Neuronal stem cell (in vitro differentiated cells): ENCODE data around the gene CCDC85C.
A peak's percentile ranks its signal among the peaks of the same experiment; 100 is the strongest.

Source experiments
- DNase-seq: peaks from one replicate; pipeline ENCODE4 v3.0.0-alpha.2; 2013; ENCODE audit warnings: low spot score
- H2AFZ ChIP-seq: one replicate; pipeline ENCODE4 v1.6.1; 2013; ENCODE audit warnings: mild to moderate bottlenecking, low read length, inconsistent platforms
- H2AK5ac ChIP-seq: 2 replicates; pipeline ENCODE4 v1.6.1; 2013; ENCODE audit warnings: low read depth, mild to moderate bottlenecking, inconsistent platforms, low read length, moderate library complexity, mixed read lengths
- H2BK120ac ChIP-seq: 2 replicates; pipeline ENCODE4 v1.6.1; 2013; ENCODE audit warnings: low read depth, mild to moderate bottlenecking, inconsistent platforms, low read length, moderate library complexity, mixed read lengths
- H2BK12ac ChIP-seq: one replicate; pipeline ENCODE4 v1.6.1; 2013; ENCODE audit warnings: low read length, inconsistent platforms
- H2BK15ac ChIP-seq: 2 replicates; pipeline ENCODE4 v1.6.1; 2013; ENCODE audit warnings: mild to moderate bottlenecking, low read length, inconsistent platforms, mixed read lengths
- H2BK5ac ChIP-seq: one replicate; pipeline ENCODE4 v1.6.1; 2013; ENCODE audit warnings: inconsistent platforms, mild to moderate bottlenecking, low read length, moderate library complexity
- H3K14ac ChIP-seq: one replicate; pipeline ENCODE4 v1.6.1; 2013; ENCODE audit warnings: low read length, inconsistent platforms
- H3K18ac ChIP-seq: 2 replicates; pipeline ENCODE4 v1.6.1; 2013; ENCODE audit warnings: low read length, inconsistent platforms
- H3K23ac ChIP-seq: 2 replicates; pipeline ENCODE4 v1.6.1; 2013; ENCODE audit warnings: low read depth, mild to moderate bottlenecking, mixed read lengths, low read length, inconsistent platforms; ENCODE audit not compliant: poor library complexity
- H3K27ac ChIP-seq: replicated peaks from 3 replicates; pipeline ENCODE4 v1.5.1; 2013; ENCODE audit warnings: low read length, inconsistent platforms
- H3K27me3 ChIP-seq, 3 experiments: 2 replicates each; pipeline ENCODE4 v1.6.1; 2013; ENCODE audit warnings: low read length in 3 of 3, mild to moderate bottlenecking in 2 of 3, inconsistent platforms in 1 of 3, low read depth in 1 of 3, mixed read lengths in 1 of 3, moderate library complexity in 1 of 3; ENCODE audit not compliant: control insufficient read depth in 3 of 3, insufficient read depth in 3 of 3
- H3K36me3 ChIP-seq, 2 donors: replicated peaks in 1 of 2; 2 replicates each; pipeline ENCODE4 v1.6.1; 2013; ENCODE audit warnings: low read length in 2 of 2; ENCODE audit not compliant: control insufficient read depth in 2 of 2, insufficient read depth in 2 of 2
- H3K4ac ChIP-seq: 2 replicates; pipeline ENCODE4 v1.6.1; 2013; ENCODE audit warnings: inconsistent platforms, mild to moderate bottlenecking, low read length, moderate library complexity
- H3K4me1 ChIP-seq, 2 donors: 1 replicate in 1 of 2; 2 replicates in 1 of 2; pipeline ENCODE4 v1.6.1; 2013; ENCODE audit warnings: low read length in 2 of 2, low read depth in 1 of 2; ENCODE audit not compliant: control insufficient read depth in 2 of 2, insufficient read depth in 1 of 2
- H3K4me2 ChIP-seq: one replicate; pipeline ENCODE4 v1.6.1; 2013; ENCODE audit warnings: mild to moderate bottlenecking, low read length, inconsistent platforms; ENCODE audit not compliant: insufficient read depth, poor library complexity, severe bottlenecking
- H3K4me3 ChIP-seq, 2 donors: 2 replicates each; pipeline ENCODE4 v1.5.1; 2013; ENCODE audit warnings: low read length in 2 of 2, mild to moderate bottlenecking in 2 of 2, inconsistent platforms in 1 of 2, moderate library complexity in 1 of 2
- H3K79me1 ChIP-seq: one replicate; pipeline ENCODE4 v1.6.1; 2013; ENCODE audit warnings: low read depth, mild to moderate bottlenecking, inconsistent platforms, low read length, moderate library complexity
- H3K9ac ChIP-seq: one replicate; pipeline ENCODE4 v1.6.1; 2013; ENCODE audit warnings: mild to moderate bottlenecking, low read depth, low read length, inconsistent platforms; ENCODE audit not compliant: poor library complexity
- H3K9me3 ChIP-seq, 2 donors: replicated peaks in 1 of 2; 2 replicates each; pipeline versions ENCODE3 to v1.6.1; 2013; ENCODE audit warnings: low read length in 2 of 2, mild to moderate bottlenecking in 2 of 2, inconsistent platforms in 1 of 2, low read depth in 1 of 2, mixed read lengths in 1 of 2, moderate library complexity in 1 of 2; ENCODE audit not compliant: control insufficient read depth in 2 of 2, insufficient read depth in 1 of 2
- H4K8ac ChIP-seq: one replicate; pipeline ENCODE4 v1.6.1; 2013; ENCODE audit warnings: low read depth, mild to moderate bottlenecking, inconsistent platforms, low read length, moderate library complexity
- H4K91ac ChIP-seq: one replicate; pipeline ENCODE4 v1.6.1; 2013; ENCODE audit warnings: low read length, low read depth, mild to moderate bottlenecking, inconsistent platforms; ENCODE audit not compliant: poor library complexity
- WGBS, 2 donors: extraction: QIAGEN DNeasy Blood & Tissue Kit; methylation state at CpG; one replicate each; pipeline ENCODE4 v1.1.7; 2013; ENCODE audit warnings: missing lambda C conversion rate in 2 of 2, mixed read lengths in 1 of 2; ENCODE audit not compliant: insufficient read length in 2 of 2, insufficient replicate concordance in 1 of 2; ENCODE audit errors: extremely low coverage in 2 of 2; 5-methylcytosine and 5-hydroxymethylcytosine counted together

The CCDC85C gene

GRCh38 chr14:99592933-99593753 lies 10.9 kb downstream of the CCDC85C start:
- no peak overlapping the region for H3K4ac ChIP-seq
- H3K4me2 ChIP-seq: no peak overlapping the region
- no peak overlapping the region for H4K8ac ChIP-seq
- peaks cover 21 to 24% of the 10 kb centered on the region in 2 donors for H3K4me1 ChIP-seq
- H3K9me3 ChIP-seq: no peaks in the 10 kb centered on the region
- H3K4me3 ChIP-seq: no peak overlapping the region
- H4K91ac ChIP-seq: no peak overlapping the region
- peaks cover 0 to 20% (median 0%) of the 10 kb centered on the region in 3 experiments for H3K27me3 ChIP-seq
- DNase-seq: no peak
- peak overlapping the region; percentile 5 for H3K14ac ChIP-seq
- H3K23ac ChIP-seq: peak overlapping the region; percentile 6
- H2BK5ac ChIP-seq: no peak overlapping the region
- no CpG with 5 or more reads among the region's 36 CpGs for WGBS, 2 donors
- peak overlapping the region; percentile 30 for H3K9ac ChIP-seq
- H2AFZ ChIP-seq: no peak overlapping the region
- peaks cover 0 to 11% of the 10 kb centered on the region in 2 donors for H3K36me3 ChIP-seq
- peak overlapping the region; percentile 22 for H2BK15ac ChIP-seq
- H2AK5ac ChIP-seq: peak overlapping the region; percentile 72
- H2BK12ac ChIP-seq: no peak overlapping the region
- peaks cover 9% of the 10 kb centered on the region for H3K79me1 ChIP-seq
- H3K18ac ChIP-seq: peak overlapping the region; percentile 74
- no peak overlapping the region for H3K27ac ChIP-seq
- H2BK120ac ChIP-seq: no peak overlapping the region

GRCh38 chr14:99592394-99592793 lies 11.6 kb downstream of the CCDC85C start:
- Histone ChIP-seq H2AK5ac (no peak overlapping the region), H2BK120ac (peak overlapping the region; percentile 4), H3K4me1 (peaks cover 26 to 27% of the 10 kb centered on the region in 2 donors), H3K9ac (no peak overlapping the region), H4K91ac (no peak overlapping the region), H3K4ac (no peak overlapping the region), H3K14ac (no peak overlapping the region), H2BK5ac (no peak overlapping the region), H3K79me1 (peaks cover 8% of the 10 kb centered on the region), H2BK12ac (no peak overlapping the region), H3K27me3 (peaks cover 0 to 13% (median 0%) of the 10 kb centered on the region in 3 experiments), H3K4me2 (no peak overlapping the region), H2BK15ac (no peak overlapping the region), H3K36me3 (peaks cover 0 to 7% of the 10 kb centered on the region in 2 donors), H4K8ac (no peak overlapping the region), H2AFZ (no peak overlapping the region), H3K18ac (peak overlapping the region; percentile 39), H3K9me3 (no peaks in the 10 kb centered on the region), H3K27ac (no peak overlapping the region), H3K23ac (no peak overlapping the region), H3K4me3 (no peak overlapping the region)
- WGBS, 2 donors: no CpG with 5 or more reads among the region's 2 CpGs
- DNase-seq: no peak

GRCh38 chr14:99590746-99591555 lies 13.1 kb downstream of the CCDC85C start:
- Histone ChIP-seq H2BK120ac (no peak overlapping the region), H2BK12ac (peak overlapping the region; percentile 69), H2AK5ac (peak overlapping the region; percentile 57), H3K18ac (peak overlapping the region; percentile 91), H4K91ac (no peak overlapping the region), H3K23ac (peak overlapping the region; percentile 36), H3K36me3 (peaks cover 0 to 2% of the 10 kb centered on the region in 2 donors), H2BK5ac (no peak overlapping the region), H2AFZ (no peak overlapping the region), H3K14ac (peak overlapping the region; percentile 47), H3K79me1 (peaks cover 7% of the 10 kb centered on the region), H3K4me2 (no peak overlapping the region), H3K27ac (no peak overlapping the region), H3K4me1 (peaks cover 28 to 32% of the 10 kb centered on the region in 2 donors), H3K4ac (no peak overlapping the region), H3K4me3 (no peak overlapping the region), H2BK15ac (peak overlapping the region; percentile 31), H3K27me3 (peaks cover 0 to 2% (median 0%) of the 10 kb centered on the region in 3 experiments), H4K8ac (no peak overlapping the region), H3K9ac (peak overlapping the region; percentile 34), H3K9me3 (no peaks in the 10 kb centered on the region)
- no peak for DNase-seq
- WGBS, 2 donors: no CpG with 5 or more reads among the region's 28 CpGs
